HepG2 (cell line): ENCODE results near the gene CADPS2.

Experiments
- CTCF ChIP-seq: sonication (generic); formaldehyde crosslinking; IDR thresholded peaks from 2 replicates; pipeline ENCODE4 v1.5.0; 2020; ENCODE audit warnings: mild to moderate bottlenecking, missing genetic modification reagents, moderate library complexity
- ZNF326 ChIP-seq: sonication (generic); formaldehyde crosslinking; IDR thresholded peaks from 2 replicates; pipeline ENCODE4 v1.4.0; 2020; ENCODE audit warnings: missing genetic modification reagents, borderline replicate concordance

- TF ChIP-seq CTCF, result peak; percentile 71
- TF ChIP-seq ZNF326, result no peak
Measured at GRCh38 chr7:122803323-122803722, 82.9 kb downstream of the CADPS2 start.
